Measurements from ENCODE around the gene ZNF70. TPM values are rescaled to one million over a fixed set of nuclear protein-coding genes. Genes with fewer than 3 reads are reported as not detected.
A peak's percentile ranks its signal among the peaks of the same experiment; 100 is the strongest.

ZNF70 gene
- total RNA-seq, 5 donors from 2014 or later (not counting 1 experiment from before 2014, with no cell fraction given), result 3.2 to 6.4 (median 5.8) TPM

DNA sequence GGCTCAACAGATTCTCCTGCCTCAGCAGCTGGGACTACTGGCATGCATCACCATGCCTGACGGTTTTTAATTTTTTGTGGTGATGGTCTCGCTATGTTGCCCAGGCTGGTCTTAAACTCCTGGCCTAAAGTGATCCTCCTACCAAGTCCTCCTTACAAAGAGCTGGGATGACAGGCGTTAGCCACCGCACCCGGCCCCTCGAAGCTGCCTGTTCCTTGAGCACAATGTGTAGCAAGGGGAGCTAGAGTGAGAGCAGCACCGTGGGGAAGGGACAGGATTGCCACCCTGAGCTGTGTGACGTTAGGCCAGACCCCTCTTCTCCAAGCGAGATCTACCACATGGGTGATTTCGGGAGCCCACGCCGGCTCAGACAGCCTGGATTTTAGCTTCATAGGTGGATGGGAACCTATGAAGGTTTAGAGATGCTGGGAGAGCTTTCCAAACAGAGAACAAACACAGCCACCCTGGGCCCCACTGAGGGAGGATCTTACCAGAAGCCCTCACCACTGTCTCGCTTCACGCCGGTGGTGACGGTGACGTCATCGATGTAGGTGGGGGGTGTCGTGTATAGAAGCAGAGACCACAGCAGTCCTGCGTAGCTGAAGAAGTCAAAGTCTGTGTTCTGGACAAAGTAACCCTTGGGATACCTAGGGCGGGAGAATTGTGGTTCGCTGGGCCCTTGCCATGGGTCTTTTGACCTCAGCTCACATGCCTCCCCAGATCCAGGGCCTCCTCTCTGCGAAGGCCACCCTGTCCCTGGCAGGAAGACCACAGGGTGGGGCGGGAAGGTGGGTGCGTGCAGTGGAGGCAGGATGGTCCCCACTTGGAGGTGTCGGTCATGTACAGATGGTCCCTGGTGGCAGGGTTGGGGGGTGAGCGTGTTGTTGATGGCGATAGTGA is 37.0 kb downstream of the ZNF70 start:
- H3K36me3 ChIP-seq (ENCODE audit: control insufficient read depth in 2 of 2, extremely low read depth in 1 of 2, insufficient read depth in 1 of 2, low read length in 1 of 2), result peaks cover 5 to 46% of the 10 kb centered on the region in 2 donors
- H3K36me3 Mint-ChIP-seq, result peaks cover 40% of the 10 kb centered on the region
- no peak for DNase-seq
- no peak overlapping the region for H3K27ac ChIP-seq (ENCODE audit: low read length)
- no peaks in the 10 kb centered on the region for H3K27me3 Mint-ChIP-seq
- CTCF ChIA-PET, result interaction anchor here in 1 of 2 donors (0.6 to 0.9 kb wide), 2 partner anchors 20 to 65 kb away, joined by 3 to 4 read pairs; no protein-coding TSS in a partner anchor
- H3K4me1 ChIP-seq (ENCODE audit: control insufficient read depth in 1 of 2, extremely low read depth in 1 of 2, insufficient read depth in 2 of 2, low read length in 2 of 2), result peaks cover 5 to 25% of the 10 kb centered on the region in 2 experiments
- POLR2A ChIA-PET, result no interaction called here
- H3K4me3 Mint-ChIP-seq, result peak overlapping the region; percentile 28 to 56 (median 37)
- no peaks in the 10 kb centered on the region for H3K27me3 ChIP-seq (replicated peaks in 1 of 2; ENCODE audit: control insufficient read depth in 2 of 2, extremely low read depth in 1 of 2, insufficient read depth in 2 of 2, low read length in 1 of 2)
- H3K9me3 ChIP-seq, result no peaks in the 10 kb centered on the region
- H3K4me3 ChIP-seq (ENCODE audit: control insufficient read depth in 1 of 2, extremely low read depth in 1 of 2, low read length in 1 of 2), result no peak overlapping the region
- no peak overlapping the region for H3K27ac Mint-ChIP-seq
- no peaks in the 10 kb centered on the region for H3K9me3 Mint-ChIP-seq
- 87% methylated on average over 15 of the region's 28 CpGs for WGBS (ENCODE audit: insufficient coverage)
- ATAC-seq (replicated peaks in 1 of 4), result no peak
- H3K4me1 Mint-ChIP-seq, result peaks cover 32 to 36% (median 36%) of the 10 kb centered on the region in 3 donors

DNA sequence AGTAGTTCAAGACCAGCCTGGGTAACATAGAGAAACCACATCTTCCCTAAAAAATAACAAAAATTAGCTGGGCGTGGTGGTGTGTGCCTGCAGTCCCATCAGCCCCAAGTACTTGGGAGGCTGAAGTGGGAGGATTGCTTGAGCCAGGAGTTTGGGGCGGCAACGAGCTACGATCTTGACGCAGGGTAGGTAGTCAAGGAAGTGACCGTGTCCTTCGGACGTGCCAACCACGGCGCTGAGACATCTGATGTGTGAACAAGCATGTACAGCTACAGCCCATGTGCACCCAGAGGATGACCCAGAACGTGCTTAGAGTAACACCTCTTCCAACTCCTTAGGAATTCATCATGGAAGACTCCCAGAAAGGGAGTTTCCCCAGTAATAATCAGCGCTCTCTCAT is 38.7 kb downstream of the ZNF70 start:
- peaks cover 29 to 38% (median 35%) of the 10 kb centered on the region in 3 donors for H3K4me1 Mint-ChIP-seq
- H3K4me3 ChIP-seq (ENCODE audit: control insufficient read depth in 1 of 2, extremely low read depth in 1 of 2, low read length in 1 of 2), result no peak overlapping the region
- WGBS (ENCODE audit: insufficient coverage), result 98% methylated on average over 10 of the region's 12 CpGs
- POLR2A ChIA-PET, result no interaction called here
- no peaks in the 10 kb centered on the region for H3K27me3 ChIP-seq (replicated peaks in 1 of 2; ENCODE audit: control insufficient read depth in 2 of 2, extremely low read depth in 1 of 2, insufficient read depth in 2 of 2, low read length in 1 of 2)
- no peak overlapping the region for H3K27ac Mint-ChIP-seq
- no peaks in the 10 kb centered on the region for H3K9me3 Mint-ChIP-seq
- ATAC-seq (replicated peaks in 1 of 4), result no peak
- H3K27me3 Mint-ChIP-seq, result no peaks in the 10 kb centered on the region
- peaks cover 5 to 61% of the 10 kb centered on the region in 2 donors for H3K36me3 ChIP-seq (ENCODE audit: control insufficient read depth in 2 of 2, extremely low read depth in 1 of 2, insufficient read depth in 1 of 2, low read length in 1 of 2)
- DNase-seq, result no peak
- no peak overlapping the region for H3K27ac ChIP-seq (ENCODE audit: low read length)
- H3K4me3 Mint-ChIP-seq, result no peak overlapping the region
- H3K4me1 ChIP-seq (ENCODE audit: control insufficient read depth in 1 of 2, extremely low read depth in 1 of 2, insufficient read depth in 2 of 2, low read length in 2 of 2), result peaks cover 4 to 21% of the 10 kb centered on the region in 2 experiments
- H3K36me3 Mint-ChIP-seq, result peaks cover 54% of the 10 kb centered on the region
- H3K9me3 ChIP-seq, result no peaks in the 10 kb centered on the region
- CTCF ChIA-PET, result interaction anchor here (0.6 kb wide), 2 partner anchors 15 to 34 kb away, joined by 3 to 4 read pairs; no protein-coding TSS in a partner anchor

GRCh38 chr22:23709107-23709506 is 41.8 kb downstream of the ZNF70 start:
- CTCF ChIA-PET, result no interaction called here
- Mint-ChIP-seq H3K27me3 (no peaks in the 10 kb centered on the region), H3K4me3 (no peak overlapping the region), H3K27ac (peak overlapping the region in 1 of 2 donors; percentile 0), H3K4me1 (peaks cover 41 to 52% (median 45%) of the 10 kb centered on the region in 3 donors), H3K9me3 (no peaks in the 10 kb centered on the region), H3K36me3 (peaks cover 79% of the 10 kb centered on the region)
- WGBS (ENCODE audit: insufficient coverage), result 100% methylated on average over 2 of the region's 2 CpGs
- no peaks in the 10 kb centered on the region for H3K27me3 ChIP-seq (replicated peaks in 1 of 2; ENCODE audit: control insufficient read depth in 2 of 2, extremely low read depth in 1 of 2, insufficient read depth in 2 of 2, low read length in 1 of 2)
- DNase-seq, result no peak
- ATAC-seq (replicated peaks in 1 of 4), result no peak
- H3K9me3 ChIP-seq, result no peaks in the 10 kb centered on the region
- POLR2A ChIA-PET, result no interaction called here
- peaks cover 5 to 82% of the 10 kb centered on the region in 2 donors for H3K36me3 ChIP-seq (ENCODE audit: control insufficient read depth in 2 of 2, extremely low read depth in 1 of 2, insufficient read depth in 1 of 2, low read length in 1 of 2)
- no peak overlapping the region for H3K27ac ChIP-seq (ENCODE audit: low read length)
- H3K4me3 ChIP-seq (ENCODE audit: control insufficient read depth in 1 of 2, extremely low read depth in 1 of 2, low read length in 1 of 2), result no peak overlapping the region
- H3K4me1 ChIP-seq (ENCODE audit: control insufficient read depth in 1 of 2, extremely low read depth in 1 of 2, insufficient read depth in 2 of 2, low read length in 2 of 2), result peaks cover 0 to 4% of the 10 kb centered on the region in 2 experiments

- Mint-ChIP-seq H3K9me3 (no peaks in the 10 kb centered on the region), H3K4me1 (peaks cover 45 to 54% (median 47%) of the 10 kb centered on the region in 3 donors), H3K4me3 (no peak overlapping the region), H3K27me3 (no peaks in the 10 kb centered on the region), H3K27ac (peak overlapping the region; percentile 12 to 45), H3K36me3 (peaks cover 80% of the 10 kb centered on the region)
- no peaks in the 10 kb centered on the region for H3K9me3 ChIP-seq
- peaks cover 5 to 79% of the 10 kb centered on the region in 2 donors for H3K36me3 ChIP-seq (ENCODE audit: control insufficient read depth in 2 of 2, extremely low read depth in 1 of 2, insufficient read depth in 1 of 2, low read length in 1 of 2)
- ATAC-seq (replicated peaks in 1 of 4) (no peak), DNase-seq (no peak)
- no peak overlapping the region for H3K27ac ChIP-seq (ENCODE audit: low read length)
- CTCF ChIA-PET, result no interaction called here
- H3K4me3 ChIP-seq (ENCODE audit: control insufficient read depth in 1 of 2, extremely low read depth in 1 of 2, low read length in 1 of 2), result no peak overlapping the region
- WGBS (ENCODE audit: insufficient coverage), result no CpG with 5 or more reads among the region's 1 CpG
- POLR2A ChIA-PET, result no interaction called here
- H3K4me1 ChIP-seq (ENCODE audit: control insufficient read depth in 1 of 2, extremely low read depth in 1 of 2, insufficient read depth in 2 of 2, low read length in 2 of 2), result peaks cover 0 to 4% of the 10 kb centered on the region in 2 experiments
- no peaks in the 10 kb centered on the region for H3K27me3 ChIP-seq (replicated peaks in 1 of 2; ENCODE audit: control insufficient read depth in 2 of 2, extremely low read depth in 1 of 2, insufficient read depth in 2 of 2, low read length in 1 of 2)
Observed at GRCh38 chr22:23708270-23708669, 42.6 kb downstream of the ZNF70 start.

- Mint-ChIP-seq H3K27me3 (no peaks in the 10 kb centered on the region), H3K4me1 (peaks cover 57 to 68% (median 60%) of the 10 kb centered on the region in 3 donors), H3K36me3 (peaks cover 88% of the 10 kb centered on the region), H3K4me3 (peak overlapping the region in 2 of 3 donors; percentile 32 to 48), H3K27ac (peak overlapping the region; percentile 89), H3K9me3 (no peaks in the 10 kb centered on the region)
- H3K9me3 ChIP-seq, result no peaks in the 10 kb centered on the region
- ATAC-seq (replicated peaks in 1 of 4), result peak; percentile 39 to 62 (median 48)
- peaks cover 0 to 4% of the 10 kb centered on the region in 2 experiments for H3K4me1 ChIP-seq (ENCODE audit: control insufficient read depth in 1 of 2, extremely low read depth in 1 of 2, insufficient read depth in 2 of 2, low read length in 2 of 2)
- H3K4me3 ChIP-seq (ENCODE audit: control insufficient read depth in 1 of 2, extremely low read depth in 1 of 2, low read length in 1 of 2), result no peak overlapping the region
- H3K27me3 ChIP-seq (replicated peaks in 1 of 2; ENCODE audit: control insufficient read depth in 2 of 2, extremely low read depth in 1 of 2, insufficient read depth in 2 of 2, low read length in 1 of 2), result no peaks in the 10 kb centered on the region
- no peak for DNase-seq
- H3K27ac ChIP-seq (ENCODE audit: low read length), result peak overlapping the region; percentile 12
- POLR2A ChIA-PET, result no interaction called here
- CTCF ChIA-PET, result no interaction called here
- peaks cover 12 to 85% of the 10 kb centered on the region in 2 donors for H3K36me3 ChIP-seq (ENCODE audit: control insufficient read depth in 2 of 2, extremely low read depth in 1 of 2, insufficient read depth in 1 of 2, low read length in 1 of 2)
- WGBS (ENCODE audit: insufficient coverage), result no CpG with 5 or more reads among the region's 3 CpGs
Observed at GRCh38 chr22:23705358-23705757, 45.6 kb downstream of the ZNF70 start.

GRCh38 chr22:23704829-23705228 is 46.1 kb downstream of the ZNF70 start:
- DNase-seq (peak in 1 of 35 experiments; percentile 22), ATAC-seq (replicated peaks in 1 of 4) (peak; percentile 53 to 72 (median 67))
- H3K27ac Mint-ChIP-seq, result peak overlapping the region; percentile 89
- peaks cover 58 to 67% (median 60%) of the 10 kb centered on the region in 3 donors for H3K4me1 Mint-ChIP-seq
- peaks cover 88% of the 10 kb centered on the region for H3K36me3 Mint-ChIP-seq
- peaks cover 15 to 87% of the 10 kb centered on the region in 2 donors for H3K36me3 ChIP-seq (ENCODE audit: control insufficient read depth in 2 of 2, extremely low read depth in 1 of 2, insufficient read depth in 1 of 2, low read length in 1 of 2)
- H3K4me3 Mint-ChIP-seq, result peak overlapping the region in 2 of 3 donors; percentile 7 to 48
- H3K27me3 Mint-ChIP-seq, result no peaks in the 10 kb centered on the region
- H3K9me3 Mint-ChIP-seq, result no peaks in the 10 kb centered on the region
- H3K27ac ChIP-seq (ENCODE audit: low read length), result peak overlapping the region; percentile 12
- H3K4me1 ChIP-seq (ENCODE audit: control insufficient read depth in 1 of 2, extremely low read depth in 1 of 2, insufficient read depth in 2 of 2, low read length in 2 of 2), result peaks cover 0 to 4% of the 10 kb centered on the region in 2 experiments
- ChIA-PET CTCF (no interaction called here), POLR2A (no interaction called here)
- no peaks in the 10 kb centered on the region for H3K27me3 ChIP-seq (replicated peaks in 1 of 2; ENCODE audit: control insufficient read depth in 2 of 2, extremely low read depth in 1 of 2, insufficient read depth in 2 of 2, low read length in 1 of 2)
- peaks cover 4% of the 10 kb centered on the region for H3K9me3 ChIP-seq
- WGBS (ENCODE audit: insufficient coverage), result no CpG with 5 or more reads among the region's 3 CpGs
- H3K4me3 ChIP-seq (ENCODE audit: control insufficient read depth in 1 of 2, extremely low read depth in 1 of 2, low read length in 1 of 2), result no peak overlapping the region
